ENCODE results near the gene PRR7. TPM values are rescaled to one million over a fixed set of nuclear protein-coding genes. Genes with fewer than 3 reads are reported as not detected.
A peak's percentile ranks its signal among the peaks of the same experiment; 100 is the strongest.

Gene PRR7
- total and polyA plus RNA-seq, 2 of the 13 experiments (the other 11 are each of a cell fraction or from before 2014, with no cell fraction given) = 4.8 to 5.0 TPM

DNA sequence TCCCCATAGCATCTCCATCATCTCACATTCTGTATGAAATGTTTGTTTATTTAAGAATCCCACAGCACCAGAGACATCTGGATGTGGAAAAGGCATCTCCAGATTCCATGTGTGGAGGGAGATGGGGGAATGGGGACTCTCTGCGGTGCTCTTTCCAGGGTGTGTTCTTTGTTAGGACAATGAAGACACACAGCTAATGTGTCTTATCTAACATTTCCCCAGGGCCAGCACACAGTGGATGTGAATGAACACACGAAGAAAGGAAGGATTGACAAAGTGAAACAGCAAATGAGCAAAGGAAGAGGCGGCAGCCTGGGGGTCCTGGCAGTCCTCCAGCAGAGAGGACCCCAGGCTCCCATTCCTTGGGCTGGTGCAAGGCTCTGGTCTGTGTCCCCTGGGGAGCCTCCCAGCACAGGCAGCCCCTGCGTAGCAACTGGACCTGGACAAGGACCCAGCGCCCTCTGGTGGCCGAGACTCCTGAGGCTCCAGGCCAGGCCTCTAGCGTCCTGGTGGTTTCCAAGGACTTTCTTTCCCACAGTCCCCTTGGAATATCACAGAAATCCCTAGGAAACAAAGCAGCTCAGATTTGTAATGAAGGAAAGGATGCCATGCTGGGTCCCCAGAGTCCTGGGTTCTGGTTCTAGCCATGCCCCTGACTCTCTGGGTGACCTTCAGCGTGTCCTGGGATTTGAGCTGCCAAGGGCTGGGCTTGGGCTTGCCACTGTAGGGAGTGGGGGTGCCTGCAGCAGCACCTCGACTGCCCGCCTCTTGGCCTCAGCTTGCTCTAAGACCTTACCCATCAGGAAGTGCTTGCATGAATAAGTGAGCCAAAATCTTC lies 54.3 kb downstream of the PRR7 start (continued):
- TF ChIP-seq, protein P1, sequence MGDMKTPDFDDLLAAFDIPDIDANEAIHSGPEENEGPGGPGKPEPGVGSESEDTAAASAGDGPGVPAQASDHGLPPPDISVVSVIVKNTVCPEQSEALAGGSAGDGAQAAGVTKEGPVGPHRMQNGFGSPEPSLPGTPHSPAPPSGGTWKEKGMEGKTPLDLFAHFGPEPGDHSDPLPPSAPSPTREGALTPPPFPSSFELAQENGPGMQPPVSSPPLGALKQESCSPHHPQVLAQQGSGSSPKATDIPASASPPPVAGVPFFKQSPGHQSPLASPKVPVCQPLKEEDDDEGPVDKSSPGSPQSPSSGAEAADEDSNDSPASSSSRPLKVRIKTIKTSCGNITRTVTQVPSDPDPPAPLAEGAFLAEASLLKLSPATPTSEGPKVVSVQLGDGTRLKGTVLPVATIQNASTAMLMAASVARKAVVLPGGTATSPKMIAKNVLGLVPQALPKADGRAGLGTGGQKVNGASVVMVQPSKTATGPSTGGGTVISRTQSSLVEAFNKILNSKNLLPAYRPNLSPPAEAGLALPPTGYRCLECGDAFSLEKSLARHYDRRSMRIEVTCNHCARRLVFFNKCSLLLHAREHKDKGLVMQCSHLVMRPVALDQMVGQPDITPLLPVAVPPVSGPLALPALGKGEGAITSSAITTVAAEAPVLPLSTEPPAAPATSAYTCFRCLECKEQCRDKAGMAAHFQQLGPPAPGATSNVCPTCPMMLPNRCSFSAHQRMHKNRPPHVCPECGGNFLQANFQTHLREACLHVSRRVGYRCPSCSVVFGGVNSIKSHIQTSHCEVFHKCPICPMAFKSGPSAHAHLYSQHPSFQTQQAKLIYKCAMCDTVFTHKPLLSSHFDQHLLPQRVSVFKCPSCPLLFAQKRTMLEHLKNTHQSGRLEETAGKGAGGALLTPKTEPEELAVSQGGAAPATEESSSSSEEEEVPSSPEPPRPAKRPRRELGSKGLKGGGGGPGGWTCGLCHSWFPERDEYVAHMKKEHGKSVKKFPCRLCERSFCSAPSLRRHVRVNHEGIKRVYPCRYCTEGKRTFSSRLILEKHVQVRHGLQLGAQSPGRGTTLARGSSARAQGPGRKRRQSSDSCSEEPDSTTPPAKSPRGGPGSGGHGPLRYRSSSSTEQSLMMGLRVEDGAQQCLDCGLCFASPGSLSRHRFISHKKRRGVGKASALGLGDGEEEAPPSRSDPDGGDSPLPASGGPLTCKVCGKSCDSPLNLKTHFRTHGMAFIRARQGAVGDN (CRISPR knock-in tag; IDR thresholded peaks at IDR 0.05) = peak; percentile 57
- TF ChIP-seq, protein P2, sequence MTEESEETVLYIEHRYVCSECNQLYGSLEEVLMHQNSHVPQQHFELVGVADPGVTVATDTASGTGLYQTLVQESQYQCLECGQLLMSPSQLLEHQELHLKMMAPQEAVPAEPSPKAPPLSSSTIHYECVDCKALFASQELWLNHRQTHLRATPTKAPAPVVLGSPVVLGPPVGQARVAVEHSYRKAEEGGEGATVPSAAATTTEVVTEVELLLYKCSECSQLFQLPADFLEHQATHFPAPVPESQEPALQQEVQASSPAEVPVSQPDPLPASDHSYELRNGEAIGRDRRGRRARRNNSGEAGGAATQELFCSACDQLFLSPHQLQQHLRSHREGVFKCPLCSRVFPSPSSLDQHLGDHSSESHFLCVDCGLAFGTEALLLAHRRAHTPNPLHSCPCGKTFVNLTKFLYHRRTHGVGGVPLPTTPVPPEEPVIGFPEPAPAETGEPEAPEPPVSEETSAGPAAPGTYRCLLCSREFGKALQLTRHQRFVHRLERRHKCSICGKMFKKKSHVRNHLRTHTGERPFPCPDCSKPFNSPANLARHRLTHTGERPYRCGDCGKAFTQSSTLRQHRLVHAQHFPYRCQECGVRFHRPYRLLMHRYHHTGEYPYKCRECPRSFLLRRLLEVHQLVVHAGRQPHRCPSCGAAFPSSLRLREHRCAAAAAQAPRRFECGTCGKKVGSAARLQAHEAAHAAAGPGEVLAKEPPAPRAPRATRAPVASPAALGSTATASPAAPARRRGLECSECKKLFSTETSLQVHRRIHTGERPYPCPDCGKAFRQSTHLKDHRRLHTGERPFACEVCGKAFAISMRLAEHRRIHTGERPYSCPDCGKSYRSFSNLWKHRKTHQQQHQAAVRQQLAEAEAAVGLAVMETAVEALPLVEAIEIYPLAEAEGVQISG (CRISPR knock-in tag; IDR thresholded peaks at IDR 0.05) = peak; percentile 44; the same call in 1 of the 2 replicates
- 0 out of 2 replicates have a peak, but pooled peaks have one; percentile 31 for TF ChIP-seq BCL6 (CRISPR knock-in tag; IDR thresholded peaks at IDR 0.05)
- TF ChIP-seq, protein P3, sequence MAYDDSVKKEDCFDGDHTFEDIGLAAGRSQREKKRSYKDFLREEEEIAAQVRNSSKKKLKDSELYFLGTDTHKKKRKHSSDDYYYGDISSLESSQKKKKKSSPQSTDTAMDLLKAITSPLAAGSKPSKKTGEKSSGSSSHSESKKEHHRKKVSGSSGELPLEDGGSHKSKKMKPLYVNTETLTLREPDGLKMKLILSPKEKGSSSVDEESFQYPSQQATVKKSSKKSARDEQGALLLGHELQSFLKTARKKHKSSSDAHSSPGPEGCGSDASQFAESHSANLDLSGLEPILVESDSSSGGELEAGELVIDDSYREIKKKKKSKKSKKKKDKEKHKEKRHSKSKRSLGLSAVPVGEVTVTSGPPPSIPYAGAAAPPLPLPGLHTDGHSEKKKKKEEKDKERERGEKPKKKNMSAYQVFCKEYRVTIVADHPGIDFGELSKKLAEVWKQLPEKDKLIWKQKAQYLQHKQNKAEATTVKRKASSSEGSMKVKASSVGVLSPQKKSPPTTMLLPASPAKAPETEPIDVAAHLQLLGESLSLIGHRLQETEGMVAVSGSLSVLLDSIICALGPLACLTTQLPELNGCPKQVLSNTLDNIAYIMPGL (CRISPR knock-in tag; IDR thresholded peaks at IDR 0.05; ENCODE audit: borderline replicate concordance in 1 of 2, low read depth in 1 of 2) = peak; percentile 61 to 86
- TF ChIP-seq, protein P4, sequence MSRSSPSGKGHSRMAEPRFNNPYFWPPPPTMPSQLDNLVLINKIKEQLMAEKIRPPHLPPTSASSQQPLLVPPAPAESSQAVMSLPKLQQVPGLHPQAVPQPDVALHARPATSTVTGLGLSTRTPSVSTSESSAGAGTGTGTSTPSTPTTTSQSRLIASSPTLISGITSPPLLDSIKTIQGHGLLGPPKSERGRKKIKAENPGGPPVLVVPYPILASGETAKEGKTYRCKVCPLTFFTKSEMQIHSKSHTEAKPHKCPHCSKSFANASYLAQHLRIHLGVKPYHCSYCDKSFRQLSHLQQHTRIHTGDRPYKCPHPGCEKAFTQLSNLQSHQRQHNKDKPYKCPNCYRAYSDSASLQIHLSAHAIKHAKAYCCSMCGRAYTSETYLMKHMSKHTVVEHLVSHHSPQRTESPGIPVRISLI (CRISPR knock-in tag; IDR thresholded peaks at IDR 0.05; ENCODE audit: borderline replicate concordance) = no peak
- 0 out of 2 replicates have a peak, but pooled peaks have one; percentile 36 for TF ChIP-seq ZNF143 (CRISPR knock-in tag; IDR thresholded peaks at IDR 0.05)
- TF ChIP-seq, protein P5, sequence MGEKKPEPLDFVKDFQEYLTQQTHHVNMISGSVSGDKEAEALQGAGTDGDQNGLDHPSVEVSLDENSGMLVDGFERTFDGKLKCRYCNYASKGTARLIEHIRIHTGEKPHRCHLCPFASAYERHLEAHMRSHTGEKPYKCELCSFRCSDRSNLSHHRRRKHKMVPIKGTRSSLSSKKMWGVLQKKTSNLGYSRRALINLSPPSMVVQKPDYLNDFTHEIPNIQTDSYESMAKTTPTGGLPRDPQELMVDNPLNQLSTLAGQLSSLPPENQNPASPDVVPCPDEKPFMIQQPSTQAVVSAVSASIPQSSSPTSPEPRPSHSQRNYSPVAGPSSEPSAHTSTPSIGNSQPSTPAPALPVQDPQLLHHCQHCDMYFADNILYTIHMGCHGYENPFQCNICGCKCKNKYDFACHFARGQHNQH (CRISPR knock-in tag; IDR thresholded peaks at IDR 0.05) = 0 out of 2 replicates have a peak, but pooled peaks have one; percentile 49
- TF ChIP-seq GABPB1 (CRISPR knock-in tag; IDR thresholded peaks at IDR 0.05) = peak; percentile 43; the same call in 1 of the 2 replicates
- peak; percentile 35; the same call in 1 of the 2 replicates for TF ChIP-seq SPEN (CRISPR knock-in tag; IDR thresholded peaks at IDR 0.05; ENCODE audit: low read depth)
- peak; percentile 48 for TF ChIP-seq RFX3 (CRISPR knock-in tag; IDR thresholded peaks at IDR 0.05)
- TF ChIP-seq, protein P6, sequence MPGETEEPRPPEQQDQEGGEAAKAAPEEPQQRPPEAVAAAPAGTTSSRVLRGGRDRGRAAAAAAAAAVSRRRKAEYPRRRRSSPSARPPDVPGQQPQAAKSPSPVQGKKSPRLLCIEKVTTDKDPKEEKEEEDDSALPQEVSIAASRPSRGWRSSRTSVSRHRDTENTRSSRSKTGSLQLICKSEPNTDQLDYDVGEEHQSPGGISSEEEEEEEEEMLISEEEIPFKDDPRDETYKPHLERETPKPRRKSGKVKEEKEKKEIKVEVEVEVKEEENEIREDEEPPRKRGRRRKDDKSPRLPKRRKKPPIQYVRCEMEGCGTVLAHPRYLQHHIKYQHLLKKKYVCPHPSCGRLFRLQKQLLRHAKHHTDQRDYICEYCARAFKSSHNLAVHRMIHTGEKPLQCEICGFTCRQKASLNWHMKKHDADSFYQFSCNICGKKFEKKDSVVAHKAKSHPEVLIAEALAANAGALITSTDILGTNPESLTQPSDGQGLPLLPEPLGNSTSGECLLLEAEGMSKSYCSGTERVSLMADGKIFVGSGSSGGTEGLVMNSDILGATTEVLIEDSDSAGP (CRISPR knock-in tag; IDR thresholded peaks at IDR 0.05; ENCODE audit: borderline replicate concordance) = peak; percentile 41; the same call in 1 of the 2 replicates
- TF ChIP-seq BORCS8-MEF2B (CRISPR knock-in tag; IDR thresholded peaks at IDR 0.05) = 0 out of 2 replicates have a peak, but pooled peaks have one; percentile 19

Measured in HepG2 (cell line).